Measurements from ENCODE around the gene BCR. TPM values are rescaled to one million over a fixed set of nuclear protein-coding genes. Genes with fewer than 3 reads are reported as not detected.
A peak's percentile ranks its signal among the peaks of the same experiment; 100 is the strongest.

BCR gene
- total and polyA plus RNA-seq, 2 of the 8 experiments (the other 6 are each of a cell fraction or from before 2014, with no cell fraction given) = 66.7 to 130 TPM

GRCh38 chr22:23243859-23244689, 63.8 kb downstream of the BCR start:
- peak overlapping the region; percentile 92 for H4K91ac ChIP-seq (replicated peaks; ENCODE audit: insufficient read length, low read length)
- peak overlapping the region; percentile 61 for H3K27ac ChIP-seq (ENCODE audit: low read depth, low read length)
- no peak overlapping the region for H3K9ac ChIP-seq (replicated peaks in 1 of 4; ENCODE audit: extremely low read depth in 1 of 4, low read depth in 3 of 4, low read length in 3 of 4)
- H3K27me3 ChIP-seq (replicated peaks in 1 of 4; ENCODE audit: control insufficient read depth in 3 of 4, extremely low read depth in 1 of 4, insufficient read depth in 3 of 4, low read length in 3 of 4) = no peaks in the 10 kb centered on the region
- peak overlapping the region; percentile 99 for H2BK12ac ChIP-seq (ENCODE audit: low read depth, low read length)
- H3K23ac ChIP-seq (ENCODE audit: insufficient read length) = no peak overlapping the region
- peak overlapping the region; percentile 18 to 77; a peak in 3 of 4 replicates for H3K4me2 ChIP-seq (ENCODE audit: insufficient read depth in 1 of 2, low read depth in 2 of 2, low read length in 2 of 2)
- H3K23me2 ChIP-seq (ENCODE audit: low read depth, low read length) = peaks cover 9% of the 10 kb centered on the region; the same call in 1 of the 2 replicates
- ChIA-PET CTCF (ENCODE audit: partially characterized antibody) (interaction anchor here (0.6 to 2.3 kb wide), 11 partner anchors 8 to 88 kb away, joined by 3 to 14 read pairs (median 5); no protein-coding TSS in a partner anchor), POLR2A (ENCODE audit: partially characterized antibody) (interaction anchor here (1.4 to 3.0 kb wide), 4 partner anchors 13 to 63 kb away, joined by 5 to 34 read pairs (median 22); partner anchors contain the start of gene BCR)
- H3K79me2 ChIP-seq (ENCODE audit: control insufficient read depth in 1 of 2, insufficient read depth in 2 of 2, low read length in 2 of 2) = peaks cover 4 to 76% of the 10 kb centered on the region in 2 experiments
- no peaks in the 10 kb centered on the region for H4K20me1 ChIP-seq (replicated peaks in 1 of 2; ENCODE audit: control insufficient read depth in 1 of 2, insufficient read depth in 2 of 2, low read length in 2 of 2)
- H3K4ac ChIP-seq (replicated peaks; ENCODE audit: insufficient read length, low read depth, low read length) = peak overlapping the region; percentile 96
- H3K9me3 ChIP-seq (ENCODE audit: insufficient read depth in 2 of 2, low read depth in 1 of 2, low read length in 1 of 2) = no peaks in the 10 kb centered on the region; a peak in 1 of 4 replicates
- peak overlapping the region; percentile 94 for H2BK20ac ChIP-seq (ENCODE audit: low read length)
- H3K79me1 ChIP-seq (ENCODE audit: low read depth, low read length) = peaks cover 12% of the 10 kb centered on the region
- peaks cover 26 to 50% (median 37%) of the 10 kb centered on the region in 4 experiments for H3K4me1 ChIP-seq (replicated peaks in 1 of 4; ENCODE audit: control insufficient read depth in 3 of 4, insufficient read depth in 4 of 4, low read length in 3 of 4)
- H2BK15ac ChIP-seq (ENCODE audit: low read length) = peak overlapping the region; percentile 97
- WGBS, 2 experiments (ENCODE audit: extremely low coverage in 1 of 2, insufficient coverage in 1 of 2, insufficient read length in 1 of 2, insufficient replicate concordance in 2 of 2, low coverage in 1 of 2, low lambda C conversion rate in 2 of 2, missing lambda C conversion rate in 1 of 2) = 77% methylated on average over 17 of the region's 17 CpGs; no CpG with 5 or more reads in 1 of the 2 experiments
- 0 out of 2 replicates have a peak overlapping the region, but pooled peaks have one; percentile 46 for H4K8ac ChIP-seq (ENCODE audit: extremely low read depth, insufficient read depth, low read length)
- no peak overlapping the region for H2AFZ ChIP-seq (ENCODE audit: low read length)
- H3K14ac ChIP-seq (ENCODE audit: insufficient read length) = no peak overlapping the region
- DNase-seq (ENCODE audit: low read depth in 1 of 2, low spot score in 2 of 2) = no peak
- H2BK120ac ChIP-seq (replicated peaks; ENCODE audit: low read depth, low read length) = peak overlapping the region; percentile 45
- H4K5ac ChIP-seq (ENCODE audit: insufficient read length, low read depth, low read length) = peak overlapping the region; percentile 60
- H2BK5ac ChIP-seq (ENCODE audit: low read depth, low read length) = peak overlapping the region; percentile 92; the same call in 1 of the 2 replicates
- no peaks in the 10 kb centered on the region for H3K36me3 ChIP-seq (ENCODE audit: control insufficient read depth in 2 of 4, insufficient read depth in 4 of 4, low read length in 3 of 4)
- no peak for FAIRE-seq
- no peak overlapping the region for H3K56ac ChIP-seq (replicated peaks; ENCODE audit: insufficient read length, low read depth, low read length)
- H3K4me3 ChIP-seq (ENCODE audit: extremely low read depth in 1 of 4, insufficient read depth in 2 of 4, low read depth in 3 of 4, low read length in 4 of 4) = no peak overlapping the region
- peak overlapping the region; percentile 92 for H3K18ac ChIP-seq (ENCODE audit: extremely low read depth, low read length)
- H2AK5ac ChIP-seq (ENCODE audit: low read depth, low read length) = peak overlapping the region; percentile 99
- TF ChIP-seq SP1 (IDR thresholded peaks at IDR 0.05; ENCODE audit: low read depth, low read length) (no peak), EP300 (IDR thresholded peaks at IDR 0.05; ENCODE audit: borderline replicate concordance in 1 of 2, low read depth in 2 of 2, low read length in 2 of 2) (no peak), BACH1 (IDR thresholded peaks at IDR 0.05; ENCODE audit: low read length) (no peak), CHD2 (IDR thresholded peaks at IDR 0.05; ENCODE audit: low read length) (no peak), JUND (IDR thresholded peaks at IDR 0.05; ENCODE audit: low read length) (no peak), MAFK (IDR thresholded peaks at IDR 0.05; ENCODE audit: low read depth, low read length) (no peak), RBBP5 (IDR thresholded peaks at IDR 0.05; ENCODE audit: borderline replicate concordance, low read depth, low read length) (no peak), SP2 (IDR thresholded peaks at IDR 0.05; ENCODE audit: low read length) (no peak), KDM5A (IDR thresholded peaks at IDR 0.05; ENCODE audit: low read length) (no peak), POLR2AphosphoS5 (IDR thresholded peaks at IDR 0.05; ENCODE audit: low read depth, low read length) (no peak), NRF1 (IDR thresholded peaks at IDR 0.05; ENCODE audit: low read depth, low read length) (no peak), KDM4A (IDR thresholded peaks at IDR 0.05; ENCODE audit: low read depth, low read length, severe bottlenecking) (no peak)

All from H1 (cell line).